Measurements from ENCODE around the gene CDK5RAP2.

Gene CDK5RAP2

GRCh38 chr9:120402741-120403542 is 177.0 kb downstream of the CDK5RAP2 start:
- DNase-seq (ENCODE audit: low spot score) = no peak

GRCh38 chr9:120399940-120400339 is 180.0 kb downstream of the CDK5RAP2 start:
- no peak for DNase-seq (ENCODE audit: low spot score)

- no peak for DNase-seq (ENCODE audit: low spot score)
These were observed 181.7 kb downstream of the CDK5RAP2 start for GRCh38 chr9:120398286-120398685.

- DNase-seq (ENCODE audit: low spot score) = no peak
These were observed 182.5 kb downstream of the CDK5RAP2 start for GRCh38 chr9:120397453-120397852.

GRCh38 chr9:120396931-120397330 is 183.0 kb downstream of the CDK5RAP2 start:
- no peak for DNase-seq (ENCODE audit: low spot score)

- no peak for DNase-seq (ENCODE audit: low spot score)
These were observed 183.5 kb downstream of the CDK5RAP2 start for GRCh38 chr9:120396418-120396817.

GRCh38 chr9:120395376-120395775 is 184.6 kb downstream of the CDK5RAP2 start:
- DNase-seq (ENCODE audit: low spot score) = no peak

GRCh38 chr9:120394058-120394669 is 185.8 kb downstream of the CDK5RAP2 start:
- no peak for DNase-seq (ENCODE audit: low spot score)

- peak; percentile 15 for DNase-seq (ENCODE audit: low spot score)
These were observed 186.4 kb downstream of the CDK5RAP2 start for GRCh38 chr9:120393386-120394057.

- DNase-seq (ENCODE audit: low spot score) = no peak
These were observed 187.3 kb downstream of the CDK5RAP2 start for GRCh38 chr9:120392711-120393110.

GRCh38 chr9:120392245-120392644 is 187.7 kb downstream of the CDK5RAP2 start:
- DNase-seq (ENCODE audit: low spot score) = no peak

- DNase-seq (ENCODE audit: low spot score) = no peak
These were observed 188.3 kb downstream of the CDK5RAP2 start for GRCh38 chr9:120391691-120392090.

- DNase-seq (ENCODE audit: low spot score) = no peak
These were observed 189.3 kb downstream of the CDK5RAP2 start for GRCh38 chr9:120390637-120391190.

- no peak for DNase-seq (ENCODE audit: low spot score)
These were observed 190.1 kb downstream of the CDK5RAP2 start for GRCh38 chr9:120389867-120390266.

GRCh38 chr9:120389300-120389699 is 190.7 kb downstream of the CDK5RAP2 start:
- no peak for DNase-seq (ENCODE audit: low spot score)

- DNase-seq (ENCODE audit: low spot score) = no peak
These were observed 191.7 kb downstream of the CDK5RAP2 start for GRCh38 chr9:120388003-120388855.

GRCh38 chr9:120387257-120388002 is 192.5 kb downstream of the CDK5RAP2 start:
- no peak for DNase-seq (ENCODE audit: low spot score)

GRCh38 chr9:120386390-120387131 is 193.4 kb downstream of the CDK5RAP2 start:
- no peak for DNase-seq (ENCODE audit: low spot score)

GRCh38 chr9:120385606-120386389 is 194.2 kb downstream of the CDK5RAP2 start:
- DNase-seq (ENCODE audit: low spot score) = no peak

GRCh38 chr9:120384925-120385272 is 195.1 kb downstream of the CDK5RAP2 start:
- DNase-seq (ENCODE audit: low spot score) = no peak
